GM19397 (cell line): Measurements from ENCODE around the gene PALLD.
"Not testable (repeated sequence)": the region's sequence is repeated elsewhere in the genome, so short reads cannot be mapped to it uniquely, and the experiment has no call there.

ENCODE experiments used
- ATAC-seq: cut with Tn5 transposase; IDR thresholded peaks from one replicate; pipeline ENCODE4 v1.9.1; 2021; ENCODE audit warnings: mild to moderate bottlenecking, moderate library complexity; ENCODE audit not compliant: unreplicated experiment

The PALLD gene

GRCh38 chr4:168696280-168696679 lies 199.4 kb downstream of the PALLD start:
- no peak for ATAC-seq

GRCh38 chr4:168696826-168697225 lies 200.0 kb downstream of the PALLD start:
- ATAC-seq = no peak

- ATAC-seq = no peak
These were observed 202.5 kb downstream of the PALLD start for GRCh38 chr4:168699224-168699878.

GRCh38 chr4:168701061-168701460 lies 204.2 kb downstream of the PALLD start:
- ATAC-seq = no peak

GRCh38 chr4:168702581-168703087 lies 205.8 kb downstream of the PALLD start:
- not testable (repeated sequence) for ATAC-seq

- ATAC-seq = no peak
These were observed 208.3 kb downstream of the PALLD start for GRCh38 chr4:168705121-168705520.

DNA sequence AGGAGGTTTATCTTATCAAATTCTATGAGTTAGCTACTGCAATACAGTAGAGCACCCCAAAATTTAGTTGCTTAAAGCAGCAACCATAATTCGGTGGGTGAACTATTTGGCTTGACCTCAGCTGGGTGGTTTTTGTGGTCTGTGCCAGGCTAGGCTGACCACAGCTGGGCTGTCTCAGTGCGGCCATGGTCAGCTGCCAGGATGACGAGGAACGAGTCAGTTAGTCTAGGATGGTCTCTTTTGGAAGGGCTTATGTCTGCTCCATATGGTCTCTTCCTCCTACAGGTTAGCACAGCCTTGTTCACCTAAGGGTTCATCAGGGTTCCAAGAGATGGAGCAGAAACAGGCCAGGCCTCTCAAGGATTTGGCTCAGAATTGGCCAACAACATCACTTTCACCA lies 210.4 kb downstream of the PALLD start:
- no peak for ATAC-seq

- no peak for ATAC-seq
These were observed 211.3 kb downstream of the PALLD start for GRCh38 chr4:168708108-168708507.

DNA sequence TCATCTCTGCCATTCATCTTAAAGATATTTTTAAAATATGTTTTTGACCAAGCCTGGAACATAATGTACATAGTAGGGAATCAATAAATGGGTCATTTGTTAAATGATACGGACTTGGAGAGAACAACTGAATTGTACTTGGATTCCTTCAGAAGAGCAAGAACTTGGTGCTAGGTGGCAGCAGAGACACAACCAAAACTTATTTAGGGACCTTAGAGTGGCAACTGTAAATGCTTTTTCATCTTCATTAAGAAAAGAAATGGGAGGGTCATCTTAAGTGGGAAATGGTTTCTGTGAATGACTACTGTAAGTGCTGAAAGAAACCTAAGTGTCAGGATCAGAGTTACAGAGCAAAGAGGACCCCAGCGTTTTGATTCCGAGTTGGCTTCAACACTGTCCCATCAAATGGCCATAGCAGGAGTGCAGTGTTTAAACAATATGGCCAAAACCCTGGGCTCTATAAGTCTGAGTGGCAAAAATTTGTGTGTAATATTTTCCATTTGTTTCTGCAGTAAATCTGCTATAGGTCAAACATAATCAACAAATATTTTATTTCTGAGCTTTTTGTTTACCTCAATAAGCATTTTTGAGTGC lies 213.6 kb downstream of the PALLD start:
- ATAC-seq = no peak

DNA sequence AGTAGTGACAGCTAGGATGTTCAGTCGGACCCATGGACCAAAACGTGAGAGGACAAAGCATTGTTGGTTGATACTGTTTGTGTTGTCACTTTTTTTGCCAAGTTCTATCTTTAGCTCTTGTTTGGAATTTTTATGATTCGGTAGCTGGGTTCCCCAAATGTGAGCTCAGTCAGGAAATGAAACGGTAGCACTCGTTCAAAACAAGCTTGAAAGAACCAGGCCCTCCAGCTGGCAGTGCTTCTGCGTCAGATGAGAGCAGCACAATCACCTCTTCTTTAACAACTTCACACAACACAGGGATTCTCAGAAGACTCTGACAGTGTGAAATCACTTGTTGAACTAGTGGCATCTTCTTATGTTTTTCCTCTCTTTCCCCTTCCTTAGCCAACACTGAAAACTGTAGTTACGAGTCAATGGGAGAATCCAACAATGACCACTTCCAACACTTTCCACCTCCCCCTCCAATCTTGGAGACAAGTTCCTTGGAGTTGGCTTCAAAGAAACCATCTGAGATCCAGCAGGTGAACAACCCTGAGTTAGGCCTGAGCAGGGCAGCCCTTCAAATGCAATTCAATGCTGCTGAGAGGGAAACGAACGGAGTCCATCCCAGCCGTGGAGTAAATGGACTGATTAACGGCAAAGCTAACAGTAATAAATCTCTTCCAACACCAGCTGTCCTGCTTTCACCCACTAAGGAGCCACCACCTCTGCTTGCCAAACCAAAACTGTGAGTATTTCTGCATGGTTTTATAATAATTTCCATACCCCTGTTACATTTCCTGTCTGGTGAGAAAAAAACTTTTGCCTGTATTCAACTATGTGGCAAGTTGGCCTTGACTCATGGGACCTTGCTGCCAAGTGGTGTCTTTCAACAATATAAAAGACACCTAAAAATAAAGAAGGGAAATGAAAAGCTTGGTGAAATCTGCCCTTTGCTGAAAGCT lies 214.6 kb downstream of the PALLD start:
- ATAC-seq = peak; percentile 54

DNA sequence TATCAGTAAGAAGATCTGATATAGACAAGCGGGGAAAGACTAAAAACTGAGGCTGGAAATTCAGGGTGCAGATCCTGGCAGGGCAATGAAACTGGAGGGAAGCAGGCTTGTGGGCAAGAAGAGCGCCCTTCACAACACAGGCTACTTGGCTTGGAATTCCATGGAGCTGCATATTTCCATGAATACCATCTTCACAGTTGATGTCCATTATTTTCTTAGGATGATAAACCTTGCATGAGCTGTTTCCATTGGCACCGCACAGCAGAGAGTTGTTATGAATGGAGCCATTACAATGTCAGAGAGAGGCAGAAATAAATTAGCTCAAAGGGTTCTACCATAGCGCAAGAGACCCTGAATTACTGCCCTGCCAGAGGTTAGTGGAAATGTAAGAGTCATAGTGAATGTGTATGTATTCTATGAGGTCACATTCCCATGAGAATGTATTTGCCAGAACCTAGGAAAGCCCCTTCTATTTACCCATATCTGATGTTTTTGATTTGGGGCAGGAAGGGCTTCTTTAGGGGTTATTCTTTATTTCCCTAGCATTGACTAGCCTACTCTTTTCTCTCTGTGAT lies 215.6 kb downstream of the PALLD start:
- no peak for ATAC-seq

GRCh38 chr4:168713253-168713652 lies 216.4 kb downstream of the PALLD start:
- no peak for ATAC-seq

- ATAC-seq = no peak
These were observed 219.0 kb downstream of the PALLD start for GRCh38 chr4:168715896-168716295.

GRCh38 chr4:168716406-168717129 lies 219.7 kb downstream of the PALLD start:
- no peak for ATAC-seq

GRCh38 chr4:168717847-168718246 lies 221.0 kb downstream of the PALLD start:
- ATAC-seq = no peak

GRCh38 chr4:168719725-168720124 lies 222.9 kb downstream of the PALLD start:
- no peak for ATAC-seq

DNA sequence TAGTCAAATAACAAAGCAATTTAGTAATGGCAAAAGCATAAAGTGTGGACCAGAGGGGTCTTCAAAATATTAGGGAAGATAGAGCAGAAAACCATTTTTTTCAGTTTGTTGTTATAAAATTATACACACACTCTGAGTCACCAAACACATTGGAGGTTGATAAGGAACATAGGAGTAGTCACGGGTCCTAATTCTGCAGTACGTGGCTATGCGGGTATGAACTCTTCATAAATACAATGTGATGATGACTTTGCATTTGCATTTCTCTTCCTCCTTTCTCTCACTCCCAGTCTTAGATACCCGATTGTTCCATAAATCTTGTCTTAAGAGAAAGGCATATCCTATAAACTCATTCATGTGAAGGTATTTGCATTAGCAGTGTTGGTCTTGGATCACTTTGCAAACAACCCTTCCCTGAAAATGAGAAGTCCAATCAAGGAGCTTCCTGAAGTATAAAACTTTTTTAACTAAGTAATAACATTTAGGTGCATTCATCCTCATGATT lies 223.6 kb downstream of the PALLD start:
- ATAC-seq = no peak

DNA sequence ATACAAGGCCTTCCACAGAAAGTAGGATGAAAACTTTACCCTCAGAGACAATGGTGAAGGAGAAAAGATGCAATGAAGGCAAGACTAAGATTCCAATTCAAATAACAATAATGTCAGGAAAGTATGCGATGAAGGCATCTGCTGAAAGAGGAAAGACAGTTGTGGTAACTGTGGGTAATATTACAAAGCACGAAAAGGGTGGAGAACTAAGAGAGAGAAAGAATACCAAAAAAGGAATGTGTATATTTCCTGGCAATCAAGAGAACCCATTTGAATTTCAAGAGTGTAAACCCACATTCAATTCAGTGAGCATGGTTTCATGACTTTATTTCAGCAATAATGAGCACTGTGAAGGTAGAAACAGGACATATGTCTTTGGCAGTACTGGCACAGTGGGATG lies 225.5 kb downstream of the PALLD start:
- ATAC-seq = no peak

DNA sequence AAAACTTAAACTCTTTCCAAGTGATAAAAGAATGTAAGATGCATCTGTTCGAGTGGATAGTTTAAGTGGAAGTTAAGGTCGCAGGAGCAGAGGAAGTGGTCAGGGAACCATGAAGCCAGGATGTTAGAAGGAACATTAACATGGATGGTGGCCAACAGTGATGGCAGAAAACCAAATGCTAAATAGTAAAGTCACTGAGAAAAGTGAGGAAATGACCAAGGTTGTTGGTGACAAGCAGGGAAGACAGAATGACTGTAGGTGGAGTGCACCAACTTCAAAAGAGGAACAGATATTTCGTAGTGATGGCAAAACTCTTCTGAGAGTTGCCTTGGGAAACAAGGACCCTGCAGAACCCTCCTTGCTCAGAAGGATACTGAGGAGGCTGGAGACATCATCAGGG lies 226.2 kb downstream of the PALLD start:
- ATAC-seq = no peak

- ATAC-seq = no peak
These were observed 226.7 kb downstream of the PALLD start for GRCh38 chr4:168723569-168723968.
